GM10847 (cell line): ENCODE measurements around the gene CSNK2B.

Experiments
- POLR2A ChIP-seq: IDR thresholded peaks from 2 replicates; pipeline ENCODE4 v1.6.1; 2011; ENCODE audit not compliant: insufficient read length; ENCODE audit errors: extremely low read depth

The CSNK2B gene

DNA sequence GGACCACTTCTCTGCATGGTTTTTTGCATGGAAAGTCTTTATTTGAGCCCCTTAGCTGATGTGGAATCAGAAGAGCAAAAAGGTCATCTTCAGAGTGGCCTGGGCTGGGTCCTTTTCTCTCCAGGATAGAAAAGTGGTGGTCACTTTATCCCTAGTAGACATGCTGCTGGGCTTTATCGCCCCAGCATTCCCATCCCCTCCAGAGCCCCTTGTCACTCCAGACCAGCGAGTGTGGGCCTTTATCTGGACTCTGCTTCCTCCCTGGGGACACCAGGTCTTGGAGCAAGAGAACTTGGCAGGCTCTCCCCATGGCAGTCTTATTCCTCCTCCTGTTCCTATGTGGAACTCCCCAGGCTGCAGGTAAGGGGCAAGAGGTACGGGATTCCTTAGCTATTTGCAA is 40.7 kb downstream of the CSNK2B start, which contains the start of gene LY6G6F:
TSS of gene LY6G6F (plus strand) at position 268 of the 400 bp plus-strand sequence. CDS start at position 309, 41 bp downstream.
- TF ChIP-seq POLR2A: no peak

DNA sequence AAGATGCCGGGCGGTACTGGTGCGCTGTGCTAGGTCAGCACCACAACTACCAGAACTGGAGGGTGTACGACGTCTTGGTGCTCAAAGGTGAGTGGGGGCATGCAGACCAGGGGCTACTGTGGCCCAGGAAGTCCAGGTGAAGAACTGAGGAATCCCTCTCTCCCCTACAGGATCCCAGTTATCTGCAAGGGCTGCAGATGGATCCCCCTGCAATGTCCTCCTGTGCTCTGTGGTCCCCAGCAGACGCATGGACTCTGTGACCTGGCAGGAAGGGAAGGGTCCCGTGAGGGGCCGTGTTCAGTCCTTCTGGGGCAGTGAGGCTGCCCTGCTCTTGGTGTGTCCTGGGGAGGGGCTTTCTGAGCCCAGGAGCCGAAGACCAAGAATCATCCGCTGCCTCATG is 41.8 kb downstream of the CSNK2B start:
- no peak for TF ChIP-seq POLR2A

DNA sequence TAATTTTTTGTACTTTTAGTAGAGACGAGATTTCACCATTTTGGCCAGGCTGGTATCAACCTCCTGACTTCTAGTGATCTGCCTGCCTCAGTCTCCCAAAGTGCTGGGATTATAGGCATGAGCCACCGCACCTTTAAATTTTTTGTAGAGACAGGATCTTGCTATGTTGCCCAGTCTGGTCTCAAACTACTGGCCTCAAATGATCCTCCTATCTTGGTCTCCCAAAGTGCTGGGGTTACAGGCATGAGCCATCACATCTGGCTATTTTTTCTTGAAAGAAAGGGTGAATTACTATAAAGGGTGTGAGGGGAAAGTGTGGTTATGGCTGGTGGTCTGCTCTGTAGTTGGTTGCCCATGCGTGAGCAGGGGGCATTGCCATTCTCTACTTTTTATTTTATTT is 42.3 kb downstream of the CSNK2B start:
- TF ChIP-seq POLR2A: no peak

DNA sequence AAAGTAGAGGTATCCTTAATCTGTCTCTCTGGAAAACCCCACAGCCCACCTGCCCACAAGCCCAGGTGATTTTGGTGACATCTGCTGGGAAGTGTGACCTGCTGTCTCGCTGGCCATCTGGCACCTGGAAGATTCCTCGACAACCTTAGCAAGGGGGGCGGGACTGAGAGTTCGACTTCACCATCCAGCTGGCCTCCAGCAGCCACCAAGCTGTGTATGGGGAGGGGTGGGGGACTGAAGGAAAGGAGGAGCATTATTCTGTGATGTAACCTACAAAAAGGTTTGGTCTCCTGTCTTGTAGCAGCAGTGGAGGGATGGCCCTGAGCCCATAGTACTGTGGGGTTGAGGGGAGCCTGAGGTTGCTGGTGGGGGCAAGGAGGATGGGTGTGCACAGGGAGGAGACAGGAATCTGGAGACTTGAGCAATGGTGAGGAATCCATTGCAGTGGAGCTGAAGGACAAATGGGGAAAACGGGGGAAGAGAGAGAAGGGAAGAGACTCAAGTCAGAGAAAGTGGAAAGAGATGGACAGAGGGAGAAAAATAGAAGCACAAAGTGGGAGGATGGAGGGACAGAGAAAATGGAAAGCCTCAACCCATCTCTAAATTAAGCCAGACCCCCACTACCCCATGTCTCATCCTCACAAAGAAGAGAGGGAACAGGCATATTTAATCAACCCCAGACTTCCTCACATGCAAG is 44.8 kb downstream of the CSNK2B start:
- no peak for TF ChIP-seq POLR2A

DNA sequence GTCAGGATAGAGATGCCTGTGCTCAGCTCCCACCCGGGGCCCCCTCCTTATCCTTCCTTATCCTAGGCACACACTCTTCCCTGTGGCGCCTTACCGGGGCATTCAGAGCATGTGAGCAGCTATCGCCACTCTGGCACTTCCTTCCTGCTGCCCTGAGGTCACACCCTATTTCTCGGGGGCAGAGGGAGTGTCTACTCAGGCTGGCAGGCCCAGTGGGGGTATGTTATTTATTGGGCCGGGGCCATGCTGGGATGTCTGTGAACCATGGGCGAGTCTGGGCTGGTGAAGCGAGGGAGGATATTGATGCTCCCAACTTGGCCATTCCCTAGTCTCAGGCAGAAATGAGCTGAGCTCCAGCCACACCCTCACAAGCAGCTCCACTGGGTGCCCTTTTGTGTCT is 45.4 kb downstream of the CSNK2B start:
- TF ChIP-seq POLR2A: no peak

DNA sequence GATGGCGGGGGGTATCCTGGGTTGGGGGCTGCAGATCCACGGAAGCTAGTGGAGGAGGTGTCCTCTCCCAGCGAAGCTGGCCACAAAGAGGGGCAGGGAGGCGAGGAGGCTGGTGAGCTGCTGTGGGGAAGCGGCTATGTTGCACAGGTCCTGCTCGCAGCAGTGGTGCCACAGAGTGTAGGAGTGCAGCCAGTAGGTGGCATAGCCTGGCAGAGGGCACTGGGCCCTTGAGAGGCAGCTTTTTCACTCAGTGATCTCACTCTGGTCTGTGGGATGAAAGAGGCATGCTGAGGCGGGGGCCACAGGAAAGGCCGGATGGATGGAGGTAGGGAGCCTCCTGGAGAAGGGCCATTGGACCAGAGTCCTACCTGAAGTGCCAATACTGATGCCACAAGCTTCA is 46.4 kb downstream of the CSNK2B start:
- TF ChIP-seq POLR2A: no peak

DNA sequence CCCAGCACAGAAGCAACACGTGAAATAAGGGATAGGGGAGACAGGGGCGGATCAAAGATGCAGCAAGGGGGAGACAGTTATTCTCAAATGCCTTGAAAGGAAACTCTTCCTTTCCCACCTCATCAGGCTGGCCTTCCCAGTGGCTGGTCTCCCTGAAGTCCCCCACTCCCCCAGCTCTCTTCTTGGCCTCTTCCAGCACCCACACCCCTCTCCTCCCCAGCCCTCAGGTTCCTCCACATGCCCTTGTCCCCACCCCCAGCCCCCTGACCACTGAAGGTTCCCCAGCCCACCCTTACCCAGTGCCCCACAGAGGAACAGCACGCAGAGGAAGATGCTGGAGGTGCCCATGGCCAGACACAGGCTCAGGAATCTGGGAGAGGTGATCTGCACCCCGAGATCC is 47.6 kb downstream of the CSNK2B start:
- no peak for TF ChIP-seq POLR2A

DNA sequence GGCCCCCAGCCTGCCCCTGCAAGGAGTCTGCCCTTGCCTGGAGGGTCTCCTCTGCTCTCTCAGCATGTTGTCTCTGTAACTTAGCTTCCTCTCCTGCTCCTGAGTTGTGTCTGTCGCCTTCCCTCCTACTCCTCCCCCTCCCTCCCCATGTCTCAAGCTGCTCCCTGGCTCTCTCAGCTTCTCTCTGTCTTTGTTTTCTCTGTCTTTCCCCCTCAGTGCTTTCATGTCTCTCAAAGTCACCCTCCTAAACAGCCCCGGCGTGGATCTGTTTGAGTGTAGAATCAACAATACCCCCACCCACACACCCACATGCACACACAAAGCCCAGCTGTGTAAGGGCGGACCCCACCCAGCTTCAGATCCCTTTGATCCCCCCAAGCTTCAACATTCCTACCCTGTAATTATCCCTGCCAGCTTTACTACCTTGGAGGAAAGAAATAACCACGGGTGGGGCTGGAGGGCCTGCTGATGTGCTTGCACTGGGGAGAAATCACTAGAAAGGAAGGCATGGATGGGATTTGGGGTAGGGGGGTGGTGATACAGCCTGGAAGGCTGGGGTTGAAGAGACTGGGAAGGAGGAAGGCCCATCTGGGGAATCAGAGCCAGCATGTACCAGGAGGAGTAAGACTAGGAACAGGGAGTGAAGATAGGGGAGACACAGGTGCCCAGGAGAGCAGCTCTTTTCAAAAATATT is 48.3 kb downstream of the CSNK2B start:
- no peak for TF ChIP-seq POLR2A

DNA sequence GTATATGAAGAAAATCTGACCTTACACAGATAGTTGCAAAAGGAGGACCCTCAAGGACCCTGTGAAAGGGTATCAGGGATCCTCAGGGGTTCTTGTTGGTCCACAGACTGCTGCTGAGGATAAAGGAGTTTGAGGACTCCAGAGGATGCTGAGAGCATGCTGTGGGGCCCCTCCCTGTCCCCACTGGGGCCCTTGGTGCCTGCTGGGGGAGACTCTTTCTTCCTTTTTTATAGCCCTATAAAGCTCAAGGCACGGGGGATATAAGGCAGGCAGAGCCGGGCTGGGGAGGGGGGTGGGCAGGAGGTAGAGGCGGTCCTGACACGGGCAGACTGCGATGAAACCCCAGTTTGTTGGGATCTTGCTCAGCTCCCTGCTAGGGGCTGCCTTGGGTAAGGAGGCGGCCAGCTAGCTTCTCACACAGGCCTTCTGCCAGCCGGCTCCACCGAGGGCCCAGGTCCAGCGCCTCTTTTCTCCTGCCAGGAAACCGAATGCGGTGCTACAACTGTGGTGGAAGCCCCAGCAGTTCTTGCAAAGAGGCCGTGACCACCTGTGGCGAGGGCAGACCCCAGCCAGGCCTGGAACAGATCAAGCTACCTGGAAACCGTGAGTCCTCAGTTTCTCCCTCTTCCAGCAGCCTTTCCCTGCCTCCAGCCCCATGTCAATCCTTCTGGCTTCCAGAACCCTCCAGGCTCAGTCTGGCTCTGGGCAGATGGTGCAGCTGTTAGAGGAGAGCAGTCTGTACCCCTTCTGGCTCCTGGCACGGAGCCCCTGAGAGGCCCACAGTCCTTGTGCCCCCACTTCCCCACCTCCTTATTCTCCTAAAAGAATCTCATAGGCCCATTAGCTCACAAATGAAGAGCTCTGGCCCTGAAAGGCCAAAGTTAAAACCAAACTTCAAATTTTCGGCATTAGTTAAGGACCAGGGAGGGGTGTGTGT is 49.4 kb downstream of the CSNK2B start, which contains the start of gene LY6G6D:
TSS of gene LY6G6D (plus strand) at position 327 of the 937 bp plus-strand sequence. CDS start at position 335, 8 bp downstream.
- TF ChIP-seq POLR2A: no peak

DNA sequence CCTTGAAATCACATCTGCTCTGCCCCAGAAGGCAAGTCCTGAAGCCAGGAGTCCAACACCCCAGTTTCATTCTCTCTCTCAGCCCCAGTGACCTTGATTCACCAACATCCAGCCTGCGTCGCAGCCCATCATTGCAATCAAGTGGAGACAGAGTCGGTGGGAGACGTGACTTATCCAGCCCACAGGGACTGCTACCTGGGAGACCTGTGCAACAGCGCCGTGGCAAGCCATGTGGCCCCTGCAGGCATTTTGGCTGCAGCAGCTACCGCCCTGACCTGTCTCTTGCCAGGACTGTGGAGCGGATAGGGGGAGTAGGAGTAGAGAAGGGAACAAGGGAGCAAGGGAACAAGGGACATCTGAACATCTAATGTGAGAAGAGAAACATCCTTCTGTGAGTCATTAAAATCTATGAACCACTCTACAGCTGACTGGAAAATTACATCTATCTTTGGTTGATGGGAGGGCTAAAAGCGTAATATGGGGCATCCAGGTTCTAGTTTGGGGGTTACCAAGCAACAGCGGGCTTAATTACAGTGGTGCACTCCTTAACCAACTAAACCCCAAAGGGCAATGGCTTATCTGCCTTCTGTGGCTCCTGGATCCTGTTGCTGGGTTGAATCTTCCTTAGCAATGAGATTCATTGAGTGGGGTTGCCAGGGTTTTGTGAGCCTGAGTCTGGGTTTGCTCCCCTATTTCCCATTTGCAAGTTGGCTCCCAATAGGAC is 51.8 kb downstream of the CSNK2B start:
- TF ChIP-seq POLR2A: no peak

DNA sequence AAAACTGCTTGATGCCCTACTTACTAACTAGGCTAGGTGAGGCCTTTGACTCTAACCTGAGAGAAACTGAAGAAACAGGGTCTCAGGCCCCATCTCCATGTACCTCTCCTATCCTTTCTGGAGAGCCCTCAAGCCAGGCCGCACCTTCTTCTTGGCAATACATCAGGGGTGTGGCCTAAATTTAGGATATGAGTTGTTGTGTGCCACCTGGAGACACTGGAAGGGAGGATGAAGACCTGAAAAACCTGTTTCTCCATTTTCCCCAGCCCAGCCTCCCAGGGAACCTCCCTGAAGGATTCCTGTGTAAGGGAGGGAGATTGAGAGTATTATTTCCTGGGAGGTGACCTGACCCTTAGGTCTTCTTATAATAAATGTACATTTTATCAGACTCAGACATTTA is 52.4 kb downstream of the CSNK2B start:
- no peak for TF ChIP-seq POLR2A

DNA sequence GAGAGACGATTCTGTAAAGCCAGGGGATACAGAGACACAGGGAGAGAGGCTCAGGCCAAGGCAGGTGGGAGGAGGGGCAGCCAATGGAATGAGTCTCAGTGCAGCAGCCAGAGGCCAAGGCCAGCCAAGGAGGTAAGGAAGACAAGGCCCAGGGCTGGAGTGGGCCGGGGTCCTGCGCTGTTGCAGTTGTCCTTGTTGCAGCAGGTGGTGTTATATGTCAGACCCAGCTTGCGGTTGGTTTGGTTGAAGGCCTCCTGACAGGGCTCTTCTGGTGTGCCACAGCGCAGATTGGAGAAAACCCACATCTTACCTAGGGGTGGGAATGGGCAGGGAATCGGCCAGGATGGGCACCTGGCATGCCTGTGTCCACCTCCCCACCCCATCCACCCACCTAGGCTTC is 53.1 kb downstream of the CSNK2B start:
- no peak for TF ChIP-seq POLR2A
